GM19099 (cell line): Measurements from ENCODE around the gene ARHGAP25.

Experiments used
- POLR2A ChIP-seq: IDR thresholded peaks from 3 replicates; pipeline ENCODE4 v1.6.1; 2011; ENCODE audit warnings: low read depth; ENCODE audit not compliant: insufficient read length; ENCODE audit errors: extremely low read depth

ARHGAP25 gene

GRCh38 chr2:68791914-68792313 lies 57.3 kb downstream of the ARHGAP25 start:
- no peak for TF ChIP-seq POLR2A

DNA sequence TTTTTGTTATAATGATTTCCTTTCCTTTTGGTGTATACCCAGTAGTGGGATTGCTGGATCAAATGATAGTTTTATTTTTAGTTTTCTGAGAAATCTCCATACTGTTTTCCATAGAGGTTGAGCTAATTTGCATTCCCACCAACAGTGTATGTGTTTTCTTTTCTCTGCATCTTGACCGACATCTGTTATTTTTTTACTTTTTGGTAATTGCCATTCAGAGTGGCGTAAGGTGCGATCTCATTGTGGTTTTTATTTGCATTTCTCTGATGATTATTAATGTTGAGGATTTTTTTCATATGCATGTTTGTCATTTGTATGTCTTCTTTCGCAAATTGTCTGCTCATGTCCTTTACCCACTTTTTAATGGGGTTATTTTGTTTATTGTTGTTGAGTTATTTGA lies 58.1 kb downstream of the ARHGAP25 start:
- no peak for TF ChIP-seq POLR2A

DNA sequence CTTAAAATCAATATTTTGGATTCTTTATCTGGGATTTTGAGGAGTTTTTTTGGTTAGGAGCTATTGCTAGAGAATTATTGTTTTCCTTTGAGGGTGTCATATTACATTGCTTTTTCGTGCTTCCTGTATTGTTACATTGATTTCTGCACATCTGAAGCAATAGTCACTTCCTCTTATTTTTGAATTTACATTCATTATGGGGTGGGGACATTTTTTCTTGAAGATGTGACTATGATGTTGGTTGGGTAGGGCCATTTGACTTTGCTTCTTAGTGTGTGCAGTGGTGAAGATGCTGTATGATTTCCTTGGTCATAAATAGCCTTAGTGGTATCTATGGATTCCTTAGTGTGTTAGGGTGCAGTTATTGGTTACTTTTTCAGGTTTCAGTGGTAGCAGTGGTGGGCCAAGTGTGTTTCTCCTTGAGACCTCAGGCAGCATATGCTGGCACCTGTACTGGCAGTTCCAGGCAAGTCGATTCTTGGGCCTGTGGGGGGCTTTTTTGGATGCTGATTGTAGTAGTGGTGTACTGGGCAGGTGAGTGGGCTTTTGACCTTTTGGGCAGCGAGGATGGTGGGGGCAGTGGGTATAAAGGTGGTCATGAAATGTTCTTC lies 61.8 kb downstream of the ARHGAP25 start:
- TF ChIP-seq POLR2A: no peak

GRCh38 chr2:68798569-68798968 lies 64.0 kb downstream of the ARHGAP25 start:
- TF ChIP-seq POLR2A: no peak

GRCh38 chr2:68799140-68800026 lies 64.8 kb downstream of the ARHGAP25 start:
- no peak for TF ChIP-seq POLR2A

GRCh38 chr2:68800027-68800401 lies 65.4 kb downstream of the ARHGAP25 start:
- TF ChIP-seq POLR2A: no peak

GRCh38 chr2:68800517-68800916 lies 65.9 kb downstream of the ARHGAP25 start:
- no peak for TF ChIP-seq POLR2A

GRCh38 chr2:68805025-68805424 lies 70.4 kb downstream of the ARHGAP25 start:
- TF ChIP-seq POLR2A: no peak

DNA sequence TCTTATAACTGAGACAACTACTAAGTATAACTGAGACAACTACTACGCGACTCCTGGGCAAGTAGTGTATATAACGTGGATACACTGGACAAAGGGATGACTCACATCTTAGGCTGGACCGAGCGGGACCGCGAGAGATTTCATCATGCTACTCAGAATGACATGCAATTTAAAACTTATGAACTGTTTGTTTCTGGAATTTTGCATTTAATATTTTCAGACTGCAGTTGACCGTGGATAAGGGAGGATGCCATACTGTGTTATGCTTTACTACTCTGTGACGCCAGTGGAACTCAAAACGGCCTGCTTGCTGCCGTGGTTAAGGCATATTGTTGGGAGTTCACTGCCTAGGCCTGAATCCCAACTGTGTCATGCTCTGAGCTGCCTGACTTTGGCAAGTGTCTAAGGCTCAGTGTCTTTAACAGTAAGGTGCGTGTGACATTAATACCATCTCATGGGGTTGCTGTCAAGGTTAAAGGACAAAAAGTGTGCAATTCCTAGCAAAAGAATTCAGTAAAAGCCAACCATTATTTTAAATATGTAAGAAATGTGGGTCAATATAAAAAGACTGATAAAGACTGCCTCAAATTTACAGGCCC lies 72.0 kb downstream of the ARHGAP25 start:
- TF ChIP-seq POLR2A: no peak

GRCh38 chr2:68807821-68808266 lies 73.2 kb downstream of the ARHGAP25 start:
- no peak for TF ChIP-seq POLR2A

- TF ChIP-seq POLR2A: no peak
Measured at GRCh38 chr2:68809324-68810240, 75.0 kb downstream of the ARHGAP25 start.

- no peak for TF ChIP-seq POLR2A
Measured at GRCh38 chr2:68811364-68811763, 76.8 kb downstream of the ARHGAP25 start.

- TF ChIP-seq POLR2A: no peak
Measured at GRCh38 chr2:68812251-68812650, 77.6 kb downstream of the ARHGAP25 start.

GRCh38 chr2:68813596-68813995 lies 79.0 kb downstream of the ARHGAP25 start:
- no peak for TF ChIP-seq POLR2A

- TF ChIP-seq POLR2A: no peak
Measured at GRCh38 chr2:68817306-68817705, 82.7 kb downstream of the ARHGAP25 start.

DNA sequence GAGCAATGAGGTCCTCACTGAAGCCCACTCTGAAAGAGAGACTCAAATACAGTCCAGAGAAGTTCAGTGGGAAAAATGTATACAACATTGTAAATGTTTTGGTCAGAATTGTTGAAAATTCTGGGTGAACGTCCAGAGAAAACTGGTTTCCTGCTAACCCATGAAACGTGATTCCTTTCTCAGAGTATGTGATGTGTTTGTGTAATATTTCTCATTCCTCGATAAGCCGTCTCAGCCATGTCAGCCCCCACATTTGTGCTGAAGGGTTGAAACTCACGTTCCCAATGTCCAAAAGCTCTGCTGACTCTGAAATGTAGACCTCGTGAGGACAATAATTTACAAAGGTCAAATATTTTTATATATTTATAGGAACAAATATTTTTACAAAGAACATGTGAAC lies 84.9 kb downstream of the ARHGAP25 start:
- TF ChIP-seq POLR2A: no peak
